OCI-LY7 (cell line): Measurements from ENCODE around the gene ACSL3. TPM values are rescaled to one million over a fixed set of nuclear protein-coding genes. Genes with fewer than 3 reads are reported as not detected.

Experiments
- BruUV-seq: library from RNA; stranded (reverse); fragments of 400-500 nt; replicated peaks from 2 replicates; lab custom pipeline; 2021; lab: Mats Ljungman, UMichigan
- CTCF ChIA-PET: fragments of 300-600 bp; sonication (Branson Sonifier 250); formaldehyde crosslinking; loops from one replicate; lab custom pipeline; 2022; ENCODE audit warnings: antibody characterized with exemption; ENCODE audit not compliant: unreplicated experiment; lab: Charles Lee
- POLR2A ChIA-PET: fragments of 300-600 bp; sonication (Branson Sonifier 250); formaldehyde crosslinking; loops from one replicate; lab custom pipeline; 2022; ENCODE audit warnings: antibody characterized with exemption; lab: Charles Lee
- DNase-seq: peaks from one replicate; pipeline ENCODE4 v3.0.0-alpha.2; 2015; ENCODE audit warnings: low spot score
- H2AFZ ChIP-seq: fragments of 200-600 bp; sonication (generic), shearing (Covaris generic); 2 replicates; pipeline ENCODE4 v1.6.1; 2014; ENCODE audit warnings: mild to moderate bottlenecking, antibody characterized with exemption, low read length, moderate library complexity
- H3K27ac ChIP-seq: fragments of 200-600 bp; sonication (generic); 2 replicates; pipeline ENCODE4 v1.5.1; 2014; ENCODE audit warnings: mixed run types, low read depth, mild to moderate bottlenecking, moderate library complexity, low read length, inconsistent platforms; ENCODE audit not compliant: poor library complexity, severe bottlenecking
- H3K36me3 ChIP-seq: fragments of 200-600 bp; sonication (generic); 2 replicates; pipeline ENCODE4 v1.6.1; 2014; ENCODE audit warnings: mild to moderate bottlenecking, antibody characterized with exemption, low read length, moderate library complexity, mixed read lengths; ENCODE audit not compliant: insufficient read depth
- H3K4me1 ChIP-seq: fragments of 200-600 bp; sonication (generic); 2 replicates; pipeline ENCODE4 v1.5.1; 2014; ENCODE audit warnings: mild to moderate bottlenecking, low read length; ENCODE audit not compliant: insufficient read depth, poor library complexity, severe bottlenecking
- H3K4me2 ChIP-seq: fragments of 200-600 bp; sonication (generic); 2 replicates; pipeline ENCODE4 v1.6.1; 2014; ENCODE audit warnings: mild to moderate bottlenecking, low read length
- H3K4me3 ChIP-seq: fragments of 200-600 bp; sonication (generic); 2 replicates; pipeline ENCODE4 v1.5.1; 2014; ENCODE audit warnings: mild to moderate bottlenecking, low read depth, low read length; ENCODE audit not compliant: poor library complexity, severe bottlenecking
- H3K79me2 ChIP-seq: fragments of 200-600 bp; sonication (generic); 2 replicates; pipeline ENCODE4 v1.6.1; 2016; ENCODE audit warnings: low read depth, mild to moderate bottlenecking, low read length, moderate library complexity, mixed read lengths; ENCODE audit not compliant: insufficient read depth
- H3K9me2 ChIP-seq: fragments of 200-600 bp; sonication (generic); 2 replicates; pipeline ENCODE4 v1.6.1; 2016; ENCODE audit warnings: mild to moderate bottlenecking, low read length, mixed read lengths; ENCODE audit not compliant: insufficient read depth
- H3K9me3 ChIP-seq: fragments of 200-600 bp; sonication (generic); 2 replicates; pipeline ENCODE4 v1.6.1; 2014; ENCODE audit warnings: mild to moderate bottlenecking, mixed run types, low read length, mixed read lengths
- H4K20me1 ChIP-seq: fragments of 200-600 bp; sonication (generic); 2 replicates; pipeline ENCODE4 v1.6.1; 2014; ENCODE audit warnings: mild to moderate bottlenecking, antibody characterized with exemption, low read length, moderate library complexity, mixed read lengths; ENCODE audit not compliant: insufficient read depth
- EZH2phosphoT487 ChIP-seq: fragments of 200-600 bp; sonication (generic); IDR thresholded peaks from 2 replicates; pipeline ENCODE4 v1.6.1; 2018; ENCODE audit warnings: low read depth, borderline replicate concordance, mild to moderate bottlenecking, mixed run types, antibody characterized with exemption, low read length, moderate library complexity, mixed read lengths
- intact Hi-C: fragments of 100-400 bp; cut with micrococcal nuclease; formaldehyde crosslinking; loops from one replicate; pipeline ENCODE4 v1.10.0; 2022; ENCODE audit not compliant: unreplicated experiment
- total RNA-seq, 2 experiments: library from RNA; depleted of rRNA in 1 of 2; stranded (reverse); fragments of >200 nt in 1 of 2; shearing (Covaris generic) in 1 of 2; gene quantifications; 2 replicates each; pipeline ENCODE4 v1.2.3, GENCODE V29; 2014 to 2022
- TF ChIP-seq, protein P1 (sequence below): fragments of 200-600 bp; sonication (generic); conservative IDR thresholded peaks from 2 replicates; pipeline ENCODE4 v1.5.1; 2014; ENCODE audit warnings: mild to moderate bottlenecking, antibody characterized with exemption, low read length, moderate library complexity, mixed read lengths

The ACSL3 gene
- total RNA-seq, 2 experiments from 2014 or later = 62.6 to 83.2 TPM

DNA sequence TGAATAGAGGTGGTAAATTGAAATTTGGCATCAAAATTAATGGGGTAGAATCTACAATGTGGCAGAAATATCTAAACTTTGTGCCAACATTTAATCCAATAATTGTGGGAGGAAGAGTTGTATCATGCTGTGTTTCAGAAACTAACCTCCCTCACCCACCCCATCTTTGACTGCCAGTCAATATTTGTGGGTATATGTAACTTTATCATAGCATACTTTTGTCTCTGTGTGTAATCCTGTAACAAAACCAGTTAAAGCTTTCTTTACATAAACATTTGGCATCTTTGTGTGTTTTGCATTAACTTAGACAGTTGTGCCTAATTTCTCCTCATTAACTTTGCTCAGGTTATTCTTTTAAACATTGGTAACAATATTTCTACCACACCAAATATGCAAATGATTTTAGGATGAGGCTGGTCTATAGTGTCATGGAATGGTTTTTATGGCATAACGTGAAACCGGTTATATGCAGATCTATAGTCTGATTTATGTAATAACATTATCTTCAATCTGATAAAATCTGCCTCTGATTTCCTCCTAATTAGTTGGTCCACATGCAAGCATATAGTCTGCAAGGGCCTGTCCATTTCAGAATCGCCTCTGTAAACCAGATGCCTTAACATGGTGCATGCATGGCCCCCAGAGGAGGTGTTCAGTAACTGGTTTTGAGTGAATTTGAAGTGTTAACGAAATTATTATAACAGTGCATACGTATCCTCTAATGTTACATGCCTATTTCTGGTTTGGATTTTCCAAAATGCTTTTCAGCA, 84.3 kb downstream of the ACSL3 start:
- Histone ChIP-seq H3K9me2 (no peaks in the 10 kb centered on the region), H3K36me3 (peaks cover 12% of the 10 kb centered on the region; the same call in 1 of the 2 replicates), H3K27ac (no peak overlapping the region), H3K4me2 (no peak overlapping the region), H3K4me3 (no peak overlapping the region), H3K9me3 (no peaks in the 10 kb centered on the region), H3K79me2 (no peaks in the 10 kb centered on the region), H2AFZ (no peak overlapping the region), H4K20me1 (no peaks in the 10 kb centered on the region), H3K4me1 (no peaks in the 10 kb centered on the region)
- ChIA-PET CTCF (no interaction called here), POLR2A (interaction anchor here (0.8 to 1.2 kb wide), 3 partner anchors 14 to 98 kb away, joined by 3 to 6 read pairs (median 5); no protein-coding TSS in a partner anchor)
- TF ChIP-seq, protein P1, sequence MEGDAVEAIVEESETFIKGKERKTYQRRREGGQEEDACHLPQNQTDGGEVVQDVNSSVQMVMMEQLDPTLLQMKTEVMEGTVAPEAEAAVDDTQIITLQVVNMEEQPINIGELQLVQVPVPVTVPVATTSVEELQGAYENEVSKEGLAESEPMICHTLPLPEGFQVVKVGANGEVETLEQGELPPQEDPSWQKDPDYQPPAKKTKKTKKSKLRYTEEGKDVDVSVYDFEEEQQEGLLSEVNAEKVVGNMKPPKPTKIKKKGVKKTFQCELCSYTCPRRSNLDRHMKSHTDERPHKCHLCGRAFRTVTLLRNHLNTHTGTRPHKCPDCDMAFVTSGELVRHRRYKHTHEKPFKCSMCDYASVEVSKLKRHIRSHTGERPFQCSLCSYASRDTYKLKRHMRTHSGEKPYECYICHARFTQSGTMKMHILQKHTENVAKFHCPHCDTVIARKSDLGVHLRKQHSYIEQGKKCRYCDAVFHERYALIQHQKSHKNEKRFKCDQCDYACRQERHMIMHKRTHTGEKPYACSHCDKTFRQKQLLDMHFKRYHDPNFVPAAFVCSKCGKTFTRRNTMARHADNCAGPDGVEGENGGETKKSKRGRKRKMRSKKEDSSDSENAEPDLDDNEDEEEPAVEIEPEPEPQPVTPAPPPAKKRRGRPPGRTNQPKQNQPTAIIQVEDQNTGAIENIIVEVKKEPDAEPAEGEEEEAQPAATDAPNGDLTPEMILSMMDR = no peak
- no peak for TF ChIP-seq EZH2phosphoT487
- intact Hi-C loops = no loop called here
- DNase-seq = no peak
- no TSS peak for BruUV-seq

DNA sequence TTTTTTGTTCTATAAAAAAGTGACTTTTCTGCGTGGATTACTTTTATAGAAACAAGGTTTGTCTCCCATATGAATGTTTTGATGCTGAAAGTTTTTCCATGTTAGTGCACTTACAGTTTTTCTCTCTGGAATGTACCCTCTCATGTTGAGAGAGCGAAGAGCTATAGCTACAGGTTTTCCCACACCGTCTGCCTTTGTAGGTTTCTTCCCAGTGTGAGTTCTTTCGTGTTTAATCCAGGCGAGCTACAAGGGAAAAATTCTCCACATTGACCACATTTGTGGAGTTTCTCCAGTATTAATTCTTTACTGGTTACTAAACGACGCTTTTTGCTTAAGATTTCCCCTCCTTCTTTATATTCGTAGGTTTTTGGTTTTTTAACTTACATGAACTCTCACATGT, 85.1 kb downstream of the ACSL3 start:
- no peaks in the 10 kb centered on the region for H3K9me2 ChIP-seq
- peaks cover 7% of the 10 kb centered on the region; the same call in 1 of the 2 replicates for H3K36me3 ChIP-seq
- TF ChIP-seq, protein P1 = no peak
- no peak for TF ChIP-seq EZH2phosphoT487
- intact Hi-C loops = no loop called here
- H3K27ac ChIP-seq = no peak overlapping the region
- CTCF ChIA-PET = no interaction called here
- DNase-seq = no peak
- H4K20me1 ChIP-seq = no peaks in the 10 kb centered on the region
- POLR2A ChIA-PET = no interaction called here
- no peak overlapping the region for H3K4me2 ChIP-seq
- H3K4me1 ChIP-seq = no peaks in the 10 kb centered on the region
- H3K9me3 ChIP-seq = no peaks in the 10 kb centered on the region
- H3K4me3 ChIP-seq = no peak overlapping the region
- H3K79me2 ChIP-seq = no peaks in the 10 kb centered on the region
- H2AFZ ChIP-seq = no peak overlapping the region
- BruUV-seq = no TSS peak
